Calu3 (cell line): ENCODE results near the gene NLE1. TPM values are rescaled to one million over a fixed set of nuclear protein-coding genes. Genes with fewer than 3 reads are reported as not detected.

Source experiments
- BruUV-seq: library from RNA; stranded (reverse); fragments of 400-500 nt; replicated peaks from 2 replicates; lab custom pipeline; 2021; lab: Mats Ljungman, UMichigan
- CTCF ChIA-PET: fragments of 300-600 bp; sonication (Branson Sonifier 250); formaldehyde crosslinking; loops from one replicate; lab custom pipeline; 2022; ENCODE audit warnings: antibody characterized with exemption; lab: Charles Lee
- DNase-seq: peaks from one replicate; pipeline ENCODE4 v3.0.0; 2022
- H3K27ac Mint-ChIP-seq: one replicate; pipeline ENCODE4 v1.8.0; 2022; ENCODE audit warnings: mixed read lengths; ENCODE audit not compliant: unreplicated experiment
- H3K27me3 Mint-ChIP-seq: one replicate; pipeline ENCODE4 v1.8.0; 2022; ENCODE audit warnings: mixed read lengths; ENCODE audit not compliant: unreplicated experiment
- H3K36me3 Mint-ChIP-seq: one replicate; pipeline ENCODE4 v1.8.0; 2022; ENCODE audit warnings: mild to moderate bottlenecking, moderate library complexity, mixed read lengths; ENCODE audit not compliant: insufficient read depth, unreplicated experiment
- H3K4me1 Mint-ChIP-seq: one replicate; pipeline ENCODE4 v1.8.0; 2022; ENCODE audit warnings: mild to moderate bottlenecking, low read depth, mixed read lengths; ENCODE audit not compliant: unreplicated experiment
- H3K4me3 Mint-ChIP-seq: one replicate; pipeline ENCODE4 v1.8.0; 2022; ENCODE audit warnings: mild to moderate bottlenecking, low read depth, moderate library complexity, mixed read lengths; ENCODE audit not compliant: unreplicated experiment
- H3K9me3 Mint-ChIP-seq: one replicate; pipeline ENCODE4 v1.8.0; 2022; ENCODE audit warnings: low read depth, mixed read lengths; ENCODE audit not compliant: unreplicated experiment
- CTCF ChIP-seq: fragments of 200-600 bp; IDR thresholded peaks from one replicate; pipeline ENCODE4 v1.8.0; 2022; ENCODE audit warnings: antibody characterized with exemption; ENCODE audit not compliant: unreplicated experiment
- intact Hi-C: fragments of 100-400 bp; cut with micrococcal nuclease; formaldehyde crosslinking; loops from one replicate; pipeline ENCODE4 v1.10.0; 2022; ENCODE audit not compliant: unreplicated experiment
- total RNA-seq: library from RNA; stranded (reverse); gene quantifications from 2 replicates; pipeline ENCODE4 v1.2.3, GENCODE V29; 2022

NLE1 gene
- total RNA-seq, 1 experiment from 2014 or later, result 30.0 TPM

- Mint-ChIP-seq H3K27me3 (no peaks in the 10 kb centered on the region), H3K27ac (peak overlapping the region; percentile 60), H3K36me3 (peaks cover 38% of the 10 kb centered on the region), H3K4me3 (peak overlapping the region; percentile 22), H3K9me3 (no peaks in the 10 kb centered on the region), H3K4me1 (peaks cover 66% of the 10 kb centered on the region)
- DNase-seq, result peak; percentile 31
- no peak for TF ChIP-seq CTCF
- CTCF ChIA-PET, result interaction anchor here (1.0 kb wide), 1 partner anchor 14 kb away, joined by 4 read pairs; no protein-coding TSS in a partner anchor
- intact Hi-C loops, result loop anchor here (1.0 kb wide), 1 partner anchor 8 kb away; no protein-coding TSS in a partner anchor
- no TSS peak for BruUV-seq
Observed at GRCh38 chr17:35082073-35082657, 59.9 kb downstream of the NLE1 start.

GRCh38 chr17:35081638-35082037 is 60.5 kb downstream of the NLE1 start:
- Mint-ChIP-seq H3K36me3 (peaks cover 34% of the 10 kb centered on the region), H3K27ac (peak overlapping the region; percentile 60), H3K4me1 (peaks cover 61% of the 10 kb centered on the region), H3K27me3 (no peaks in the 10 kb centered on the region), H3K4me3 (peak overlapping the region; percentile 22), H3K9me3 (no peaks in the 10 kb centered on the region)
- DNase-seq, result no peak
- no TSS peak for BruUV-seq
- no peak for TF ChIP-seq CTCF
- CTCF ChIA-PET, result interaction anchor here (1.0 kb wide), 1 partner anchor 14 kb away, joined by 4 read pairs; no protein-coding TSS in a partner anchor
- intact Hi-C loops, result loop anchor here (1.0 kb wide), 1 partner anchor 7 kb away; no protein-coding TSS in a partner anchor

GRCh38 chr17:35080536-35080935 is 61.6 kb downstream of the NLE1 start:
- Mint-ChIP-seq H3K9me3 (no peaks in the 10 kb centered on the region), H3K36me3 (peaks cover 26% of the 10 kb centered on the region), H3K4me1 (peaks cover 54% of the 10 kb centered on the region), H3K4me3 (no peak overlapping the region), H3K27me3 (no peaks in the 10 kb centered on the region), H3K27ac (no peak overlapping the region)
- intact Hi-C loops, result no loop called here
- no peak for DNase-seq
- no peak for TF ChIP-seq CTCF
- no TSS peak for BruUV-seq
- CTCF ChIA-PET, result no interaction called here

GRCh38 chr17:35079547-35080423 is 62.3 kb downstream of the NLE1 start:
- H3K27ac Mint-ChIP-seq, result no peak overlapping the region
- no peak for TF ChIP-seq CTCF
- peaks cover 59% of the 10 kb centered on the region for H3K4me1 Mint-ChIP-seq
- H3K9me3 Mint-ChIP-seq, result no peaks in the 10 kb centered on the region
- intact Hi-C loops, result no loop called here
- no peak overlapping the region for H3K4me3 Mint-ChIP-seq
- H3K36me3 Mint-ChIP-seq, result peaks cover 18% of the 10 kb centered on the region
- no peaks in the 10 kb centered on the region for H3K27me3 Mint-ChIP-seq
- BruUV-seq, result no TSS peak
- DNase-seq, result no peak
- CTCF ChIA-PET, result no interaction called here

Other genes starting within 250 kb of the NLE1 start
- 0.52 and 2.2 TPM in 2 replicates for gene CCT6B, start 180.8 kb downstream of the NLE1 start, total RNA-seq
- gene ZNF830, start 180.8 kb downstream of the NLE1 start, total RNA-seq, result 14.6 and 18.9 TPM in 2 replicates
- gene LIG3, start 161.8 kb downstream of the NLE1 start, total RNA-seq, result 25.8 and 30.0 TPM in 2 replicates
- 29.2 and 35.8 TPM in 2 replicates for gene RFFL, start 78.6 kb downstream of the NLE1 start, total RNA-seq
- 16.8 and 17.1 TPM in 2 replicates for gene RAD51D, start 22.4 kb downstream of the NLE1 start, total RNA-seq
- not detected in 2 replicates for gene FNDC8, start 20.7 kb downstream of the NLE1 start, total RNA-seq
- gene UNC45B, start 5.5 kb upstream of the NLE1 start, total RNA-seq, result not detected in 2 replicates
- not detected in 2 replicates for gene SLC35G3, start 52.1 kb upstream of the NLE1 start, total RNA-seq
- gene SLFN5, start 100.8 kb upstream of the NLE1 start, total RNA-seq, result 104 and 141 TPM in 2 replicates
- 35.3 and 38.2 TPM in 2 replicates for gene SLFN11, start 231.3 kb upstream of the NLE1 start, total RNA-seq